Neutrophil (primary cell): Measurements from ENCODE around the gene MT1H.
"Not testable (repeated sequence)": the region's sequence is repeated elsewhere in the genome, so short reads cannot be mapped to it uniquely, and the experiment has no call there.

Experiments
- H3K27ac ChIP-seq: fragments of 200-600 bp; sonication (generic); 2 replicates; pipeline ENCODE4 v1.5.1; 2016; ENCODE audit warnings: mild to moderate bottlenecking, moderate library complexity
- H3K27me3 ChIP-seq: fragments of 200-600 bp; sonication (generic); 2 replicates; pipeline ENCODE4 v1.6.0; 2016; ENCODE audit warnings: mild to moderate bottlenecking
- H3K36me3 ChIP-seq: fragments of 200-600 bp; sonication (generic); 2 replicates; pipeline ENCODE4 v1.5.1; 2017
- H3K4me1 ChIP-seq, 2 experiments: fragments of 200-600 bp in 1 of 2; sonication (generic) in 1 of 2; 1 replicate in 1 of 2; 2 replicates in 1 of 2; pipeline versions ENCODE4 v1.5.1 to v1.6.1; 2013 to 2016; ENCODE audit warnings: low read depth in 1 of 2, low read length in 1 of 2, mild to moderate bottlenecking in 1 of 2, moderate library complexity in 1 of 2; ENCODE audit not compliant: control insufficient read depth in 1 of 2, insufficient read depth in 1 of 2
- H3K4me3 ChIP-seq, 2 experiments: fragments of 200-600 bp in 1 of 2; sonication (generic) in 1 of 2; 1 replicate in 1 of 2; 2 replicates in 1 of 2; pipeline ENCODE4 v1.5.1; 2013 to 2016; ENCODE audit warnings: low read depth in 1 of 2, low read length in 1 of 2, mild to moderate bottlenecking in 1 of 2, moderate library complexity in 1 of 2
- H3K9me3 ChIP-seq: fragments of 200-600 bp; sonication (generic); 2 replicates; pipeline ENCODE4 v1.5.1; 2016
- TF ChIP-seq, protein P1 (sequence below): fragments of 200-600 bp; sonication (generic); IDR thresholded peaks from 2 replicates; pipeline ENCODE4 v1.5.1; 2016; ENCODE audit warnings: antibody characterized with exemption

Gene MT1H

GRCh38 chr16:56711862-56712261, 42.2 kb downstream of the MT1H start:
- TF ChIP-seq, protein P1, sequence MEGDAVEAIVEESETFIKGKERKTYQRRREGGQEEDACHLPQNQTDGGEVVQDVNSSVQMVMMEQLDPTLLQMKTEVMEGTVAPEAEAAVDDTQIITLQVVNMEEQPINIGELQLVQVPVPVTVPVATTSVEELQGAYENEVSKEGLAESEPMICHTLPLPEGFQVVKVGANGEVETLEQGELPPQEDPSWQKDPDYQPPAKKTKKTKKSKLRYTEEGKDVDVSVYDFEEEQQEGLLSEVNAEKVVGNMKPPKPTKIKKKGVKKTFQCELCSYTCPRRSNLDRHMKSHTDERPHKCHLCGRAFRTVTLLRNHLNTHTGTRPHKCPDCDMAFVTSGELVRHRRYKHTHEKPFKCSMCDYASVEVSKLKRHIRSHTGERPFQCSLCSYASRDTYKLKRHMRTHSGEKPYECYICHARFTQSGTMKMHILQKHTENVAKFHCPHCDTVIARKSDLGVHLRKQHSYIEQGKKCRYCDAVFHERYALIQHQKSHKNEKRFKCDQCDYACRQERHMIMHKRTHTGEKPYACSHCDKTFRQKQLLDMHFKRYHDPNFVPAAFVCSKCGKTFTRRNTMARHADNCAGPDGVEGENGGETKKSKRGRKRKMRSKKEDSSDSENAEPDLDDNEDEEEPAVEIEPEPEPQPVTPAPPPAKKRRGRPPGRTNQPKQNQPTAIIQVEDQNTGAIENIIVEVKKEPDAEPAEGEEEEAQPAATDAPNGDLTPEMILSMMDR: no peak
- H3K4me1 ChIP-seq: no peaks in the 10 kb centered on the region
- H3K27me3 ChIP-seq: no peaks in the 10 kb centered on the region
- no peaks in the 10 kb centered on the region for H3K36me3 ChIP-seq
- no peaks in the 10 kb centered on the region for H3K9me3 ChIP-seq
- no peak overlapping the region for H3K4me3 ChIP-seq
- H3K27ac ChIP-seq: no peak overlapping the region

GRCh38 chr16:56713794-56714193, 44.2 kb downstream of the MT1H start:
- Histone ChIP-seq H3K27ac (no peak overlapping the region), H3K4me1 (no peaks in the 10 kb centered on the region), H3K4me3 (no peak overlapping the region), H3K9me3 (no peaks in the 10 kb centered on the region), H3K27me3 (no peaks in the 10 kb centered on the region), H3K36me3 (no peaks in the 10 kb centered on the region)
- TF ChIP-seq, protein P1: no peak

DNA sequence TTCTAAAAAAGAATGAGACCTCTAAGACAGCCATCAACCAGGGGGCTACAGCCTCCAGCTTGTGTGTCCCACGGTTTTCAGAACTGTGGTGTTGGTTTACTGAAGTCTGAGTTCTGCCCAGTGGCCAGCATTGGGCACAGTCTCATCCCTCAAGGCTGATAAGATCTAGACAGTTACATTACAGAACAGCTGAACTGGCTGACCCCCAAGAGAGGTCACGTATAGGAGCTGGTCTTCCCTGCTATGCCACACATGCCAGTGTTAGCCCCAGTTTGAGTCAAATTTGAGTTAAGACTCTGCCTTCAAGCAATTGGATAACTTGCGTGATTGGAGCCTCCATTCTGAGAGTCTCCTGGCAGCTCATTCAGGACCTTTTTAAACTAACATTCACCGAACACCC, 45.5 kb downstream of the MT1H start:
- no peak overlapping the region for H3K4me3 ChIP-seq
- no peaks in the 10 kb centered on the region for H3K9me3 ChIP-seq
- no peaks in the 10 kb centered on the region for H3K27me3 ChIP-seq
- TF ChIP-seq, protein P1: no peak
- no peak overlapping the region for H3K27ac ChIP-seq
- H3K4me1 ChIP-seq: no peaks in the 10 kb centered on the region
- no peaks in the 10 kb centered on the region for H3K36me3 ChIP-seq

GRCh38 chr16:56716761-56717160, 47.1 kb downstream of the MT1H start:
- Histone ChIP-seq H3K27ac (no peak overlapping the region), H3K36me3 (no peaks in the 10 kb centered on the region), H3K4me3 (no peak overlapping the region), H3K27me3 (peaks cover 11% of the 10 kb centered on the region), H3K9me3 (no peaks in the 10 kb centered on the region), H3K4me1 (no peaks in the 10 kb centered on the region)
- TF ChIP-seq, protein P1: no peak

GRCh38 chr16:56717532-56717931, 47.9 kb downstream of the MT1H start:
- H3K27ac ChIP-seq, H3K36me3 ChIP-seq, H3K9me3 ChIP-seq, H3K4me1 ChIP-seq, H3K4me3 ChIP-seq: not testable (repeated sequence)
- peaks cover 16% of the 10 kb centered on the region for H3K27me3 ChIP-seq
